GM20000 (cell line): ENCODE data around the gene WWOX.

Source experiments
- DNase-seq: peaks from one replicate; pipeline ENCODE4 v3.0.0; 2012; ENCODE audit warnings: low spot score
- TF ChIP-seq, protein P1 (sequence below): IDR thresholded peaks from 2 replicates; pipeline ENCODE4 v1.5.1; 2012; ENCODE audit warnings: mild to moderate bottlenecking, control low read depth; ENCODE audit errors: extremely low read depth, missing control alignments

The WWOX gene

GRCh38 chr16:78264642-78265041 is 165.2 kb downstream of the WWOX start:
- no peak for DNase-seq
- TF ChIP-seq, protein P1, sequence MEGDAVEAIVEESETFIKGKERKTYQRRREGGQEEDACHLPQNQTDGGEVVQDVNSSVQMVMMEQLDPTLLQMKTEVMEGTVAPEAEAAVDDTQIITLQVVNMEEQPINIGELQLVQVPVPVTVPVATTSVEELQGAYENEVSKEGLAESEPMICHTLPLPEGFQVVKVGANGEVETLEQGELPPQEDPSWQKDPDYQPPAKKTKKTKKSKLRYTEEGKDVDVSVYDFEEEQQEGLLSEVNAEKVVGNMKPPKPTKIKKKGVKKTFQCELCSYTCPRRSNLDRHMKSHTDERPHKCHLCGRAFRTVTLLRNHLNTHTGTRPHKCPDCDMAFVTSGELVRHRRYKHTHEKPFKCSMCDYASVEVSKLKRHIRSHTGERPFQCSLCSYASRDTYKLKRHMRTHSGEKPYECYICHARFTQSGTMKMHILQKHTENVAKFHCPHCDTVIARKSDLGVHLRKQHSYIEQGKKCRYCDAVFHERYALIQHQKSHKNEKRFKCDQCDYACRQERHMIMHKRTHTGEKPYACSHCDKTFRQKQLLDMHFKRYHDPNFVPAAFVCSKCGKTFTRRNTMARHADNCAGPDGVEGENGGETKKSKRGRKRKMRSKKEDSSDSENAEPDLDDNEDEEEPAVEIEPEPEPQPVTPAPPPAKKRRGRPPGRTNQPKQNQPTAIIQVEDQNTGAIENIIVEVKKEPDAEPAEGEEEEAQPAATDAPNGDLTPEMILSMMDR, result no peak

DNA sequence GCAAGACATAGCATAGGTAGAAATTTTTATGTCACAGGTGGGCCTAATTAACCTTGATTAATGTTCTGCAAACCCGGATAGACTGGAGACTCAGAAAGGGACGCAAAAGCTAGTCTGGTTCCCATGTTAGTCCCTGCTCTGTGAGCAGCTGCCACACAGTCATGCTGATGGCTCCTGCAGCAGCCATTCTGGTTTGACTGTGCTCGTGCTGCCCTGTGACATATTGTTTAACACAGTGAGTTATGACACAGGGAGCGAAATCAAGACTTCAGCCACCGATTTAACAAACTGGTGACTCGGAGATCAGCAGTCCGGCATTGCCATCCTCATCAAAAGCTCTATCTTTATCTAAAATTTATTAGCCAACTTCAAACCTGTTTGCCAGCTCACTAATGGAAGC is 169.8 kb downstream of the WWOX start:
- TF ChIP-seq, protein P1, result no peak
- DNase-seq, result no peak

DNA sequence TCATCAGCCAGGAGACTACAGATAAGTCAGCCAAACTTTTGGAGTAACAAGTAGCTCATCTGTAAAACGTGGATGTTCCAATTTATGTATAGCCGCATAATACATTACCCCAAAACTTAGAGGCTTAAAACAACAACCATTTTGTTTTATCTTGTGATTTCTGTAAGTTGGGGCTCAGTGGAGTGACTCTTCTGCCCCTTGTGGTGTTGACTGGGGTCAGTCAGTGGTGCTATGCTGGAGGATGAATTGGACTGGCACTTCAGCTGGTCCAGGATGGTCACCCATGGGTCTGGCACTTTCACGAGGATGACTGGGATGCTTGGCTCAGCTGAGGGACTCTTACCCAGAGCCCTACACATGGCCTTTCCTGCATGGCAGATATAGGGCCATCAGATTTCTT is 172.5 kb downstream of the WWOX start:
- TF ChIP-seq, protein P1, result no peak
- DNase-seq, result no peak

- TF ChIP-seq, protein P1, result no peak
- DNase-seq, result no peak
Measured at GRCh38 chr16:78274771-78275170, 175.3 kb downstream of the WWOX start.

- TF ChIP-seq, protein P1, result no peak
- no peak for DNase-seq
Measured at GRCh38 chr16:78275420-78275819, 176.0 kb downstream of the WWOX start.

GRCh38 chr16:78277321-78278055 is 178.0 kb downstream of the WWOX start:
- TF ChIP-seq, protein P1, result no peak
- DNase-seq, result no peak

DNA sequence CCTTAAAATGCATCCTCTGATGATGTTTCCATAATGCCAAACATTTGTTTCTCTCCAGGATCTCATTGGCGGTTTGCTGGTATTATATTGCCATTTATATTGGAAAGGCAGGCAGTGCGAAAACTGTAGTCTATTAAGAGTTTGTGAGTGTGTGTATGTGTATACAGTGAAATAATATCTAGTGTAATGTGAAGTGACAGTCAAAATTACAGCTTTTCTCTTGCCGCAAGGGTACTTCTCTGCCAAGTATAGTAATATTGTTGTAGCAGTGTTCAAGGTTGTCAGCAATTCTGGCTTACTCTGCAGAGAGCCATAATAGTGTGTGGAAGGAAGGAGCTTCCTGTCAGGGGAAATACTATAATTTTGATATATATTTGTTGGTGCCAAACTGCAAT is 178.6 kb downstream of the WWOX start:
- no peak for DNase-seq
- TF ChIP-seq, protein P1, result no peak
